GM13977 (cell line): Measurements from ENCODE around the gene VGLL4.

Experiments used
- DNase-seq: peaks from one replicate; pipeline ENCODE4 v3.0.0; 2012; ENCODE audit warnings: low spot score
- CTCF ChIP-seq: IDR thresholded peaks from 2 replicates; pipeline ENCODE4 v1.5.1; 2012; ENCODE audit warnings: mild to moderate bottlenecking, control low read depth; ENCODE audit not compliant: insufficient read depth; ENCODE audit errors: extremely low read depth, missing control alignments
- in situ Hi-C: fragments of 300-500 bp; cut with MboI; formaldehyde crosslinking; loops from one replicate; pipeline ENCODE4 v1.12.0; 2022; ENCODE audit warnings: low sequenced_read_pairs, low pct_unique_long_range_greater_than_20kb, mixed read lengths, inconsistent platforms; ENCODE audit not compliant: unreplicated experiment

VGLL4 gene

GRCh38 chr3:11539218-11539617, 104.5 kb downstream of the VGLL4 start:
- in situ Hi-C loops, result no loop called here
- DNase-seq, result no peak
- TF ChIP-seq CTCF, result no peak

- TF ChIP-seq CTCF, result no peak
- no peak for DNase-seq
- in situ Hi-C loops, result no loop called here
Observed at GRCh38 chr3:11538581-11538980, 105.1 kb downstream of the VGLL4 start.

- in situ Hi-C loops, result no loop called here
- DNase-seq, result no peak
- no peak for TF ChIP-seq CTCF
Observed at GRCh38 chr3:11536936-11537612, 106.6 kb downstream of the VGLL4 start.

- no peak for DNase-seq
- in situ Hi-C loops, result no loop called here
- TF ChIP-seq CTCF, result no peak
Observed at GRCh38 chr3:11536132-11536935, 107.4 kb downstream of the VGLL4 start.

- TF ChIP-seq CTCF, result no peak
- no peak for DNase-seq
- in situ Hi-C loops, result no loop called here
Observed at GRCh38 chr3:11535243-11535960, 108.3 kb downstream of the VGLL4 start.

- DNase-seq, result no peak
- in situ Hi-C loops, result no loop called here
- no peak for TF ChIP-seq CTCF
Observed at GRCh38 chr3:11534793-11535101, 109.0 kb downstream of the VGLL4 start.
